ENCODE data around the gene NFATC2. TPM values are rescaled to one million over a fixed set of nuclear protein-coding genes. Genes with fewer than 3 reads are reported as not detected.

Gene NFATC2
- total RNA-seq, 2 experiments from 2014 or later = 15.7 to 17.4 TPM

DNA sequence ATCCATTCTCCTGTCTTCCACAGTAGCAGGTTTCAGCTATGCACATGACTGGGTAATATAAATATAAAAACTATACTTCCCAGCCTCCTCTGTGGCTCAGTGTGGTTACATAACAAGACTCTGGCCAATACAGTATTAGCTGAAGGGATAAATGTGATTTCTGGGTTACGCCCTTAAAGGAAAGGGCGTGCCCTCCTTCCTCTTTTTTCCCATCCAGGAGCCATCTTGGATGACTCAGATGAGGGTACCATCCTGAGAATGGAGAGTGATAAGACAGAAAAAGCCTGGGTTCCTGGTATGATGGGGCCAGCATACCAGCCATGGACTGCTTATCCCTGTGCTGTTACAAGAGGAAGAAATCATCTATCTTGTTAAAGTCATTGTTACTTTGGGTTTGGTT is 123.3 kb downstream of the NFATC2 start:
- no peaks in the 10 kb centered on the region for H3K27me3 Mint-ChIP-seq (ENCODE audit: low read depth)
- H3K36me3 Mint-ChIP-seq (ENCODE audit: low read depth) = peaks cover 38% of the 10 kb centered on the region
- intact Hi-C loops (cut with micrococcal nuclease) = no loop called here

GRCh38 chr20:51418137-51418529 is 124.4 kb downstream of the NFATC2 start:
- peaks cover 44% of the 10 kb centered on the region for H3K4me1 Mint-ChIP-seq (ENCODE audit: low read depth)
- no peak overlapping the region for H3K27ac Mint-ChIP-seq
- H3K36me3 Mint-ChIP-seq (ENCODE audit: low read depth) = peaks cover 36% of the 10 kb centered on the region
- CTCF ChIA-PET = interaction anchor here (0.7 kb wide), 1 partner anchor 123 kb away, joined by 3 read pairs; no protein-coding TSS in a partner anchor
- intact Hi-C loops (cut with micrococcal nuclease) = no loop called here
- H3K4me3 Mint-ChIP-seq = no peak overlapping the region
- no peak for DNase-seq
- H3K9me3 Mint-ChIP-seq = no peaks in the 10 kb centered on the region
- H3K27me3 Mint-ChIP-seq (ENCODE audit: low read depth) = no peaks in the 10 kb centered on the region

More for the DNA sequence above, 123.3 kb downstream of the NFATC2 start:
- no peak overlapping the region for H3K4me3 Mint-ChIP-seq
- peaks cover 51% of the 10 kb centered on the region for H3K4me1 Mint-ChIP-seq (ENCODE audit: low read depth)
- no peaks in the 10 kb centered on the region for H3K9me3 Mint-ChIP-seq
- DNase-seq = no peak
- H3K27ac Mint-ChIP-seq = no peak overlapping the region
- CTCF ChIA-PET = interaction anchor here (0.6 kb wide), 1 partner anchor 19 kb away, joined by 3 read pairs; no protein-coding TSS in a partner anchor

GRCh38 chr20:51417250-51418136 is 125.0 kb downstream of the NFATC2 start:
- H3K4me1 Mint-ChIP-seq (ENCODE audit: low read depth) = peaks cover 41% of the 10 kb centered on the region
- no peak overlapping the region for H3K4me3 Mint-ChIP-seq
- H3K27me3 Mint-ChIP-seq (ENCODE audit: low read depth) = no peaks in the 10 kb centered on the region

GRCh38 chr20:51416532-51417249 is 125.8 kb downstream of the NFATC2 start:
- CTCF ChIA-PET = interaction anchor here (0.6 kb wide), 1 partner anchor 15 kb away, joined by 3 read pairs; no protein-coding TSS in a partner anchor
- H3K36me3 Mint-ChIP-seq (ENCODE audit: low read depth) = peaks cover 31% of the 10 kb centered on the region
- DNase-seq = no peak
- intact Hi-C loops (cut with micrococcal nuclease) = no loop called here
- H3K9me3 Mint-ChIP-seq = no peaks in the 10 kb centered on the region
- no peaks in the 10 kb centered on the region for H3K27me3 Mint-ChIP-seq (ENCODE audit: low read depth)
- H3K27ac Mint-ChIP-seq = no peak overlapping the region
- no peak overlapping the region for H3K4me3 Mint-ChIP-seq
- H3K4me1 Mint-ChIP-seq (ENCODE audit: low read depth) = peaks cover 34% of the 10 kb centered on the region

More at GRCh38 chr20:51417250-51418136, 125.0 kb downstream of the NFATC2 start:
- H3K9me3 Mint-ChIP-seq = no peaks in the 10 kb centered on the region
- intact Hi-C loops (cut with micrococcal nuclease) = no loop called here
- H3K27ac Mint-ChIP-seq = no peak overlapping the region
- H3K36me3 Mint-ChIP-seq (ENCODE audit: low read depth) = peaks cover 36% of the 10 kb centered on the region
- no peak for DNase-seq
- CTCF ChIA-PET = interaction anchor here (0.6 kb wide), 1 partner anchor 14 kb away, joined by 3 read pairs; no protein-coding TSS in a partner anchor

- Mint-ChIP-seq H3K4me1 (ENCODE audit: low read depth) (peaks cover 26% of the 10 kb centered on the region), H3K9me3 (no peaks in the 10 kb centered on the region), H3K4me3 (no peak overlapping the region), H3K27ac (no peak overlapping the region), H3K27me3 (ENCODE audit: low read depth) (no peaks in the 10 kb centered on the region), H3K36me3 (ENCODE audit: low read depth) (peaks cover 31% of the 10 kb centered on the region)
- no peak for DNase-seq
- intact Hi-C loops (cut with micrococcal nuclease) = no loop called here
- CTCF ChIA-PET = interaction anchor here (0.7 kb wide), 1 partner anchor 379 kb away, joined by 3 read pairs; no protein-coding TSS in a partner anchor
Observed at GRCh38 chr20:51413857-51414256, 128.7 kb downstream of the NFATC2 start.

DNA sequence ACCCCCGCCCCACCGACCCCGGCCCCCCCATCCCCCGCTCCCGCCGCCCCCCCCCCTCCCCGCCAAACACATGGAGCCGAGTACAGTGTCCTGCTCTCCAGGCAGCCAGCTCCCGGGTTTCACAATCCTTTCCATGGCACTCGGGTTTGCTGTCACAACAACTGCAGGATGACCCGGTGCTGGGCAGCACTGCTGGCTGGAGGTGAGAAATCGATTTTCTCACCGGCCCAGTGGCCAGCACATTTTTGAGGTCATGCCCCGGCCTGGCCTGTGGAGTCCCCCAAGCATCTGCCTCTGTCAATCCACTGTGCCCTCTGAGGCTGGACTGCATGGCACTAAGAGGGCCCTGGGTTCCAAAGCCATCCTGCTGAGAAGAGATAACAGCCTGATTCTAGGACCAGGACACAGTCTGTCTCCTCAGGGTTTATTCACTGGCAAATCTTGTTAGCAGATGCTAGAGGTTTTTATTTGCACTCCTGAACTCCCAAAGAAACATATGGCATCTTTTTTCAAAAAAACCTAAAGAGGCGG is 129.5 kb downstream of the NFATC2 start:
- no peaks in the 10 kb centered on the region for H3K9me3 Mint-ChIP-seq
- CTCF ChIA-PET = interaction anchor here (0.7 to 1.7 kb wide), 2 partner anchors 182 to 380 kb away, joined by 3 to 4 read pairs; no protein-coding TSS in a partner anchor
- H3K36me3 Mint-ChIP-seq (ENCODE audit: low read depth) = peaks cover 33% of the 10 kb centered on the region
- DNase-seq = no peak
- H3K27me3 Mint-ChIP-seq (ENCODE audit: low read depth) = no peaks in the 10 kb centered on the region
- no peak overlapping the region for H3K4me3 Mint-ChIP-seq
- no peak overlapping the region for H3K27ac Mint-ChIP-seq
- peaks cover 26% of the 10 kb centered on the region for H3K4me1 Mint-ChIP-seq (ENCODE audit: low read depth)
- intact Hi-C loops (cut with micrococcal nuclease) = no loop called here

- peaks cover 24% of the 10 kb centered on the region for H3K4me1 Mint-ChIP-seq (ENCODE audit: low read depth)
- H3K4me3 Mint-ChIP-seq = no peak overlapping the region
- peaks cover 37% of the 10 kb centered on the region for H3K36me3 Mint-ChIP-seq (ENCODE audit: low read depth)
- CTCF ChIA-PET = interaction anchor here (1.0 to 1.7 kb wide), 2 partner anchors 26 to 183 kb away, joined by 3 to 4 read pairs; no protein-coding TSS in a partner anchor
- no peak overlapping the region for H3K27ac Mint-ChIP-seq
- no peaks in the 10 kb centered on the region for H3K27me3 Mint-ChIP-seq (ENCODE audit: low read depth)
- DNase-seq = no peak
- intact Hi-C loops (cut with micrococcal nuclease) = no loop called here
- H3K9me3 Mint-ChIP-seq = no peaks in the 10 kb centered on the region
Observed at GRCh38 chr20:51412333-51412871, 130.1 kb downstream of the NFATC2 start.

- CTCF ChIA-PET = interaction anchor here (0.6 to 1.7 kb wide), 3 partner anchors 25 to 183 kb away, joined by 3 to 4 read pairs (median 3); no protein-coding TSS in a partner anchor
- no peak overlapping the region for H3K4me3 Mint-ChIP-seq
- peaks cover 21% of the 10 kb centered on the region for H3K4me1 Mint-ChIP-seq (ENCODE audit: low read depth)
- intact Hi-C loops (cut with micrococcal nuclease) = no loop called here
- no peaks in the 10 kb centered on the region for H3K9me3 Mint-ChIP-seq
- no peaks in the 10 kb centered on the region for H3K27me3 Mint-ChIP-seq (ENCODE audit: low read depth)
- DNase-seq = no peak
- H3K36me3 Mint-ChIP-seq (ENCODE audit: low read depth) = peaks cover 38% of the 10 kb centered on the region
- H3K27ac Mint-ChIP-seq = no peak overlapping the region
Observed at GRCh38 chr20:51411870-51412269, 130.6 kb downstream of the NFATC2 start.

GRCh38 chr20:51410586-51411325 is 131.8 kb downstream of the NFATC2 start:
- Mint-ChIP-seq H3K9me3 (no peaks in the 10 kb centered on the region), H3K4me1 (ENCODE audit: low read depth) (peaks cover 19% of the 10 kb centered on the region), H3K27ac (no peak overlapping the region), H3K36me3 (ENCODE audit: low read depth) (peaks cover 39% of the 10 kb centered on the region), H3K4me3 (no peak overlapping the region), H3K27me3 (ENCODE audit: low read depth) (no peaks in the 10 kb centered on the region)
- CTCF ChIA-PET = interaction anchor here (1.2 kb wide), 1 partner anchor 103 kb away, joined by 3 read pairs; no protein-coding TSS in a partner anchor
- intact Hi-C loops (cut with micrococcal nuclease) = no loop called here
- no peak for DNase-seq

DNA sequence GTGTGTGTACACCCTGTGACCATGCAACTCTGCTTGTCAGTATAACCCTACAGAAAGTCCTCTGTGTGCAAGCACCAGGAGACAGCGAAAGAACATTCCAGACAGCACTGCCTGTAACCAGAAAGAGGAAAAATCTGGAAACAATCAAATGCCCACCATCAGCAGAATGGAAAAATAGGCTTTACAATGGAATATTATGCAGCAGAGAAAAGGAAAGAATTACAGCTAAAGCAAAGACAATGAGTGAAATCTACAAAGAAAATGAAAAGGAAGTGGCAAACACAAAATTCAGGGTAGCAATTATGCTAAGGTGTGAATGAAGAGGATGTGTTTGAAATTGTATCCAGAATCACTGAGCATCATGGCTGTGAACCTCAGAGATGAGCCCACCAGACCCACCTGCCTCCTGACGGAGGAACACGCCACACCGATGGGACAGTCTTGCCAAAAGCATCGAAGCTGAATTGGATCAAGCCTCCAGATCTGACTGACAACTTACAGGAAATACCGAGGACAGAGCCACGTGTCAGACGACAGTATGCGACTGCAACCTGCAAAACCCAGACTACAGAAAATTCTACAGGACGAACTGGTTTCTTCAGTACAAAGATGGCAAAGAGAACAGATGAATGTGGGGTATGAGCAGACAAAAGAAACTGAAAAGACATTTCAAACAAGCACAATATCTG is 133.2 kb downstream of the NFATC2 start:
- H3K4me1 Mint-ChIP-seq (ENCODE audit: low read depth) = peaks cover 25% of the 10 kb centered on the region
- no peak for DNase-seq
- no peaks in the 10 kb centered on the region for H3K9me3 Mint-ChIP-seq
- no peaks in the 10 kb centered on the region for H3K27me3 Mint-ChIP-seq (ENCODE audit: low read depth)
- intact Hi-C loops (cut with micrococcal nuclease) = no loop called here
- CTCF ChIA-PET = interaction anchor here (0.6 kb wide), 1 partner anchor 606 kb away, joined by 4 read pairs; no protein-coding TSS in a partner anchor
- H3K36me3 Mint-ChIP-seq (ENCODE audit: low read depth) = peaks cover 44% of the 10 kb centered on the region
- no peak overlapping the region for H3K27ac Mint-ChIP-seq
- H3K4me3 Mint-ChIP-seq = no peak overlapping the region
